Smooth muscle cell of the pulmonary artery (primary cell): Measurements from ENCODE around the gene LONP1. TPM values are rescaled to one million over a fixed set of nuclear protein-coding genes. Genes with fewer than 3 reads are reported as not detected.

Experiments used
- total RNA-seq: library from RNA; depleted of rRNA; stranded (reverse); fragments of >200 nt; gene quantifications from 2 replicates; pipeline ENCODE4 v1.2.3, GENCODE V29; 2014

Gene LONP1
- total RNA-seq, result 124 and 181 TPM in 2 replicates

DNA sequence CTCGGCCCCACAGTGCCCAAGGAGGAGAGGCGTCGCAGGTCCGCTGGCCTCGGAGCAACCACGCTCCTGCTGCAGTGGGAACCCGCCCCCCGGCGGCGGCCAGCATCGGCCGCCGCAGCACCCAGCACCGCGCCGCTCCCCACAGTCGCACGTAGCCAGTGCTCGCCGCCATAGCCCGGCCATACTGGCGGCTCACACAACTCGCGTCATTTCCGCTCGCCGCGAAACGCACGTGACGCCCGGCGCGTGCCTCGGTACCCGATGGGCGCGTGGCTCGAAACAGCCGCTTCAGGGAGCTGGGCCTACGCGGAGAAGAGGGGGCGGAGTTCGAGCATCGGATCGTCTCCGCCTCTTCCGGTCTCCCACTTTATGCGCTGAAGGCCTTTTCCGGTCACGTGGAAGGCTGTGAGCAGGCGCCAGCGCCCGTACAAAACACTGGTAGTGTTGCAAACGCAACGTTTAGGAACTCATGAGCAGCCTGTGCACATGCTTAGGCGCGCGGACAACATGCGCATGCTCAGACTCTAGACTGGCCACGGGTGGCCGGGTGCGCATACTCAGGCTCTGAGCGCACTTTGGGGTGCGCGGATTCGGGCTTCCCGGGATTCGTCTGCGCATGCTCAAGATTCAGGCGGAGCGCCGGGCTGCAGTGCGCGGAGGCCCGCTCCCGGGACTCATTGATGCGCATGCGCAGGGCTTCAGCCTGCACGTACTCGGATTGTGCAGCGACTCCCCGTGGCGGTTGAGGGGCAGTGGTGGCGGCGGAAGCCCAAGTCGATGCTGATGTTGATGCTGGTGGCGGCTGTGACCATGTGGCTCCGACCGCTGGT, at the start of gene LONP1, which contains the start of gene CATSPERD:
TSS of gene LONP1 (minus strand) at position 186 of the 830 bp plus-strand sequence. CDS start at position 172, 14 bp downstream.
TSS of gene CATSPERD (plus strand) at position 677 of the 830 bp plus-strand sequence. CDS start at position 778, 101 bp downstream.

DNA sequence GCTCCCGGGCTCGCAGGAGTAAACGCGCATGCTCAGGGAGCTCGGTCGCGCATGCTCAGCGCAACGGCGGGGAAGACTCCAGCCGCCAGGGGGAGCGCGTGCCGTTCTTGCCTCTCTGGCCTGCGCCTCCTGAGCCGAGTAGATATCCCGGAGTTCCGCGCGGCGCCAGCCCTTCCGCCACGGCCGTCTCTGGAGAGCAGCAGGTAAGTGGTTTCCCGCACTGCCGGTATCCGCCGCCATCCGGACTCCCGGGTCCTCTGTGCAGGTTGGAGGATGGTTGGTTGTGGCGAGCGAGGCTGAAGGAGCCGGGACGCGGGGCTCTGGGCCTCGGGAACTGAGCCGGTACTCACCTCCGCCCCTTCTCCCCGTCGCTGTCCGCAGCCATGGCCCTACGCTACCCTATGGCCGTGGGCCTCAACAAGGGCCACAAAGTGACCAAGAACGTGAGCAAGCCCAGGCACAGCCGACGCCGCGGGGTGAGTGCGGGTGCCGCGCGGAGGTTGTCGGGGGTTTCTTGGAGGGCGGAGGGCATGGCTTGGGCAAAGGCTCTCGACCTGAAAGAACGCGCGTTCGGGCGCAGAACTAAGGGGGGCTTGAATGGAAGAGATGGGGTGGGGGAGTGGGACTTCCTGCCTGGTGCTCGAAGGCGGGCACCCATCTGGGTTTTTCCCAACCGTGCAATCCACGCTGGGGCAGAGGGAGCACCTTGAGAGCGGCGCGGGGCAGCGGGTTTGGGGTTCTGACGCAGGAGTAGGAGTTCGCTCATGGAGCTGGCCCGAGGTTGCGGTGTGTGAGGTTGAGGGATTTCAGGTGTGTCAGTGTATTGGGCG, 29.6 kb downstream of the LONP1 start, which contains the start of gene RPL36:
TSS of gene RPL36 (plus strand) at position 171 of the 830 bp plus-strand sequence. CDS start at position 384, 213 bp downstream.

DNA sequence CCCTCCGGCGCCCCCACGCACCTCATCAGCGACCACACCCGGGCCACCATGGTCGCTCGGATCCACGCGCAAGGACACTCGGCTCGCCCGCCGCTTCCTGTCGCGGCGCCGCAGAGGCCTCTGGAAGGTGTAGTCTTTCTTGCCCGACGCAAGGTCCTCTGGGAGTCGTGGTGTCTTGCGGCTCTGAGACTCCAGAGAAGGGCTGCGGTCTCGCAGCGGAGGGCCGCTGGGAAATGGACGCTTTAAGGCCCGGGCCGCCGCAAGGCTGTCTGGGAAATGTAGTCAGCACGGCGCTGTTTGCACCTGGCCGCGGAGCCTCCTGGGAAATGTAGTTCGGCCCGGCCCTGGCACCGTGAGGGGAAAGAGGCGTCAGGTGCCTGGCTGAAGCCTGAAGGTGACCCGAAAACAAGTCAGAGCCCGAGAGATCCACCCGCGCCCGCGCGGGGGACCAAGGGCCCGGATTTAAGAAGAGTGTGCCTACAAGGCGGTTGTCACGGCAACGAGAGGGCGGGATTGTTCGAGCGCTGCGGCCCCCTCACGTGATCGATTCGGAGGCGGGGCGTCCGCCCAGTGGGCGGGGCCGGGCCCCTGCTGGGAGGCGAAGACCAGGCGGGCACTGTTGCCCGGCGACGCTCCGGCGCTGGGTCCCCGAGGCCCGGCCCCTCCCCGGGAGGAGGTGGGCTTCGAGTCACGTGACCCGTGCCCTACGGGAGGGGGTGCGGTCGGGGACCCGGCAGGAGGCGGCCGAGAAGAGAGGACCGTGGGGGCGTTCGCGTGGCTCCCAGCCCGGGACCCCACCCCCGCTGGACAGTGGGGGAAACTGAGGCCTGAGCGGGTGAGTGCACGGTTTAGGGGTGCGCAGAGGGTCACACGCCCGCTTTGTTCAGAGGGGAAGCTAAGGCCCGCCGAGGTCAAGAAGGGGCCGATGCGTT, 39.2 kb downstream of the LONP1 start, which contains the start of the genes HSD11B1L and MICOS13:
TSS of gene HSD11B1L (plus strand) at position 591 of the 932 bp plus-strand sequence. CDS start 3,806 bp downstream, outside the sequence.
TSS of gene MICOS13 (minus strand) at position 80 of the 932 bp plus-strand sequence. CDS start at position 50, 30 bp downstream.

Other genes starting within 250 kb of the LONP1 start
- 0.13 and 0.66 TPM in 2 replicates for gene TINCR, start 152.2 kb downstream of the LONP1 start, total RNA-seq
- 30.6 and 41.2 TPM in 2 replicates for gene SAFB2, start 97.4 kb downstream of the LONP1 start, total RNA-seq
- 44.4 and 53.4 TPM in 2 replicates for gene SAFB, start 97.1 kb downstream of the LONP1 start, total RNA-seq
- 23.5 and 33.7 TPM in 2 replicates for gene MICOS13, start 39.6 kb downstream of the LONP1 start, total RNA-seq
- gene HSD11B1L, start 39.1 kb downstream of the LONP1 start, total RNA-seq, result 16.0 and 18.8 TPM in 2 replicates
- 299 and 374 TPM in 2 replicates for gene RPL36, start 29.9 kb downstream of the LONP1 start, total RNA-seq
- not detected in 2 replicates for gene CATSPERD, start 491 bp upstream of the LONP1 start, total RNA-seq
- gene PRR22, start 64.6 kb upstream of the LONP1 start, total RNA-seq, result 0.13 and 0.33 TPM in 2 replicates
- gene DUS3L, start 71.0 kb upstream of the LONP1 start, total RNA-seq, result 16.9 and 28.1 TPM in 2 replicates
- 0.07 TPM in 1 of 2 replicates, not detected in the other for gene NRTN, start 84.9 kb upstream of the LONP1 start, total RNA-seq
- gene FUT6, start 119.6 kb upstream of the LONP1 start, total RNA-seq, result not detected in 2 replicates
- not detected in 2 replicates for gene FUT3, start 131.3 kb upstream of the LONP1 start, total RNA-seq
- gene FUT5, start 150.4 kb upstream of the LONP1 start, total RNA-seq, result 0.07 TPM in 1 of 2 replicates, not detected in the other
- 116 and 128 TPM in 2 replicates for gene NDUFA11, start 183.6 kb upstream of the LONP1 start, total RNA-seq
- gene VMAC, start 184.7 kb upstream of the LONP1 start, total RNA-seq, result 5.0 and 5.9 TPM in 2 replicates
- 3.7 and 4.1 TPM in 2 replicates for gene CAPS, start 194.1 kb upstream of the LONP1 start, total RNA-seq